GM11168 (cell line): Measurements from ENCODE around the gene ZNHIT1.
"Not testable (repeated sequence)": the region's sequence is repeated elsewhere in the genome, so short reads cannot be mapped to it uniquely, and the experiment has no call there.

ENCODE experiments used
- in situ Hi-C: fragments of 300-500 bp; cut with MboI; formaldehyde crosslinking; loops from one replicate; pipeline ENCODE4 v1.12.0; 2022; ENCODE audit warnings: low sequenced_read_pairs; ENCODE audit not compliant: unreplicated experiment

The ZNHIT1 gene

GRCh38 chr7:101186194-101186593 lies 31.8 kb upstream of the ZNHIT1 start:
- in situ Hi-C loops, result no loop called here

GRCh38 chr7:101186844-101187428 lies 31.0 kb upstream of the ZNHIT1 start:
- in situ Hi-C loops, result no loop called here

GRCh38 chr7:101189109-101189508 lies 28.9 kb upstream of the ZNHIT1 start:
- in situ Hi-C loops, result no loop called here

- in situ Hi-C loops, result no loop called here
Measured at GRCh38 chr7:101195884-101196283, 22.1 kb upstream of the ZNHIT1 start.

GRCh38 chr7:101197991-101198390 lies 20.0 kb upstream of the ZNHIT1 start:
- in situ Hi-C loops, result no loop called here

GRCh38 chr7:101198476-101198875 lies 19.5 kb upstream of the ZNHIT1 start:
- in situ Hi-C loops, result no loop called here

- in situ Hi-C loops, result not testable (repeated sequence)
Measured at GRCh38 chr7:101199522-101199921, 18.4 kb upstream of the ZNHIT1 start.

GRCh38 chr7:101200504-101200861 lies 17.5 kb upstream of the ZNHIT1 start:
- in situ Hi-C loops, result no loop called here

GRCh38 chr7:101200862-101201599 lies 16.9 kb upstream of the ZNHIT1 start, which contains the start of gene MOGAT3:
TSS of gene MOGAT3 (minus strand) at chr7:101201036. CDS start at chr7:101200854, 182 bp downstream.
- in situ Hi-C loops, result no loop called here

- in situ Hi-C loops, result no loop called here
Measured at GRCh38 chr7:101201695-101202602, 16.0 kb upstream of the ZNHIT1 start.

GRCh38 chr7:101202603-101202918 lies 15.4 kb upstream of the ZNHIT1 start:
- in situ Hi-C loops, result no loop called here

GRCh38 chr7:101203740-101204738 lies 13.9 kb upstream of the ZNHIT1 start:
- in situ Hi-C loops, result not testable (repeated sequence)

- in situ Hi-C loops, result no loop called here
Measured at GRCh38 chr7:101205901-101206664, 11.9 kb upstream of the ZNHIT1 start.

GRCh38 chr7:101206665-101207042 lies 11.3 kb upstream of the ZNHIT1 start:
- in situ Hi-C loops, result no loop called here

- in situ Hi-C loops, result no loop called here
Measured at GRCh38 chr7:101207459-101207858, 10.5 kb upstream of the ZNHIT1 start.

- in situ Hi-C loops, result no loop called here
Measured at GRCh38 chr7:101208794-101209193, 9.2 kb upstream of the ZNHIT1 start.

- in situ Hi-C loops, result no loop called here
Measured at GRCh38 chr7:101210143-101210542, 7.8 kb upstream of the ZNHIT1 start.

GRCh38 chr7:101211501-101211900 lies 6.5 kb upstream of the ZNHIT1 start:
- in situ Hi-C loops, result no loop called here

- in situ Hi-C loops, result no loop called here
Measured at GRCh38 chr7:101212014-101212413, 6.0 kb upstream of the ZNHIT1 start.
